GM23248 (cell line): ENCODE data around the gene IRF2BP1. TPM values are rescaled to one million over a fixed set of nuclear protein-coding genes. Genes with fewer than 3 reads are reported as not detected.

Experiments used
- DNase-seq: peaks from one replicate; pipeline ENCODE4 v3.0.0-alpha.2; 2015
- H2AFZ ChIP-seq: fragments of 200-600 bp; sonication (generic); 2 replicates; pipeline ENCODE4 v1.6.1; 2016; ENCODE audit warnings: antibody characterized with exemption
- H3F3A ChIP-seq: fragments of 200-600 bp; sonication (generic); 2 replicates; pipeline ENCODE4 v1.6.1; 2016; ENCODE audit warnings: mild to moderate bottlenecking, antibody characterized with exemption, mixed run types; ENCODE audit not compliant: insufficient read depth
- H3K27ac ChIP-seq: fragments of 200-600 bp; sonication (generic); 2 replicates; pipeline ENCODE4 v1.5.1; 2016; ENCODE audit warnings: mild to moderate bottlenecking
- H3K27me3 ChIP-seq: fragments of 200-600 bp; sonication (generic); replicated peaks from 2 replicates; pipeline ENCODE4 v1.6.1; 2016; ENCODE audit warnings: mild to moderate bottlenecking; ENCODE audit not compliant: insufficient read depth
- H3K36me3 ChIP-seq: fragments of 200-600 bp; sonication (generic); 2 replicates; pipeline ENCODE4 v1.6.1; 2016; ENCODE audit warnings: low read depth, mild to moderate bottlenecking
- H3K4me1 ChIP-seq: fragments of 200-600 bp; sonication (generic); 2 replicates; pipeline ENCODE4 v1.6.1; 2016; ENCODE audit warnings: mild to moderate bottlenecking; ENCODE audit not compliant: insufficient read depth
- H3K4me2 ChIP-seq: fragments of 200-600 bp; sonication (generic); one replicate; pipeline ENCODE4 v1.6.1; 2016; ENCODE audit warnings: mild to moderate bottlenecking; ENCODE audit not compliant: unreplicated experiment
- H3K4me3 ChIP-seq: fragments of 200-600 bp; sonication (generic); 2 replicates; pipeline ENCODE4 v1.5.1; 2016; ENCODE audit warnings: mild to moderate bottlenecking
- H3K79me2 ChIP-seq: fragments of 200-600 bp; sonication (generic); 2 replicates; pipeline ENCODE4 v1.6.1; 2016; ENCODE audit warnings: mild to moderate bottlenecking; ENCODE audit not compliant: insufficient read depth
- H3K9ac ChIP-seq: fragments of 200-600 bp; sonication (generic); 2 replicates; pipeline ENCODE4 v1.6.1; 2016; ENCODE audit warnings: mild to moderate bottlenecking
- H3K9me2 ChIP-seq: fragments of 200-600 bp; sonication (generic); 2 replicates; pipeline ENCODE4 v1.6.1; 2016; ENCODE audit warnings: mixed run types, mild to moderate bottlenecking, moderate library complexity; ENCODE audit not compliant: insufficient read depth
- H3K9me3 ChIP-seq: fragments of 200-600 bp; sonication (generic); one replicate; pipeline ENCODE4 v1.6.1; 2017; ENCODE audit warnings: low read depth
- H4K20me1 ChIP-seq: fragments of 200-600 bp; sonication (generic); 2 replicates; pipeline ENCODE4 v1.6.0; 2016; ENCODE audit not compliant: insufficient read depth
- EZH2 ChIP-seq: fragments of 200-600 bp; sonication (generic); IDR thresholded peaks from 2 replicates; pipeline ENCODE4 v1.6.1; 2018; ENCODE audit warnings: antibody characterized with exemption, mild to moderate bottlenecking; ENCODE audit not compliant: insufficient read depth, poor library complexity, severe bottlenecking
- EZH2phosphoT487 ChIP-seq: fragments of 200-600 bp; sonication (generic); IDR thresholded peaks from 2 replicates; pipeline ENCODE4 v1.6.1; 2018; ENCODE audit warnings: antibody characterized with exemption, moderate library complexity, mild to moderate bottlenecking, low read depth; ENCODE audit not compliant: insufficient read depth
- WGBS, 2 experiments: methylation state at CpG; one replicate each; pipeline ENCODE4 v1.1.6; 2015 to 2017; ENCODE audit warnings: low lambda C conversion rate in 2 of 2, low coverage in 1 of 2; ENCODE audit errors: missing lambda C conversion rate in 2 of 2; 5-methylcytosine and 5-hydroxymethylcytosine counted together
- in situ Hi-C: fragments of 300-500 bp; cut with MboI; formaldehyde crosslinking; loops from 2 replicates; pipeline ENCODE4 v1.15.0; 2020
- polyA plus RNA-seq: library from polyadenylated mRNA; unstranded; fragments of >200 nt; fragmentation: Nextera tagmentation; extraction: Ambion mirVana; gene quantifications from 2 replicates; pipeline ENCODE4 v1.2.1, GENCODE V29; 2016
- total RNA-seq: library from RNA; depleted of rRNA; stranded (reverse); fragments of >200 nt; shearing (Covaris generic); gene quantifications from 2 replicates; pipeline ENCODE4 v1.2.3, GENCODE V29; 2014

Gene IRF2BP1
- total and polyA plus RNA-seq, 2 experiments from 2014 or later, result 8.6 to 53.8 TPM

DNA sequence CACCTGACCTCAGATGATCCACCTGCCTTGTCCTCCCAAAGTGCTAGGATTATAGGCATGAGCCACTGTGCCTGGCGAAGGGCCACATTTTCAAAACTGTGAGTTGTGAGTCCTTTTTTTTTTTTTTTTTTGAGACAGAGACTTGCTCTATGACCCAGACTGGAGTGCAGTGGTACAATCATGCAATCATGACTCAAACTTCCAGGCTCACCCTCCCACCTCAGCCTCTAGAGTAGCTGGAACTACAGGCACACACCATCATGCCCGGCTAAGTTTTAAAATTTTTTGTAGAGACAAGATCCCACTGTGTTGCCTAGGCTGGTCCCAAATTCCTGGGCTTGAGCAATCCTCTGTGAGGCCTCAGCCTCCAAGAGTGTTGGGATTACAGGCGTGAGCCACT, 20.3 kb upstream of the IRF2BP1 start:
- H3K27me3 ChIP-seq, result 0 out of 2 replicates have a peak, but pooled peaks cover 6% of the 10 kb centered on the region
- H3K4me2 ChIP-seq, result no peak overlapping the region
- 0 out of 2 replicates have a peak, but pooled peaks cover 4% of the 10 kb centered on the region for H3K4me1 ChIP-seq
- TF ChIP-seq EZH2phosphoT487 (no peak), EZH2 (no peak)
- H4K20me1 ChIP-seq, result no peaks in the 10 kb centered on the region
- WGBS, 2 experiments, result 36 to 53% methylated on average over 3 of the region's 3 CpGs
- no peak overlapping the region for H3K4me3 ChIP-seq
- no peaks in the 10 kb centered on the region for H3K9me2 ChIP-seq
- DNase-seq, result peak; percentile 74
- no peak overlapping the region for H3K9ac ChIP-seq
- H3K27ac ChIP-seq, result no peak overlapping the region
- H2AFZ ChIP-seq, result peak overlapping the region; percentile 63; the same call in 1 of the 2 replicates
- peaks cover 8% of the 10 kb centered on the region for H3K79me2 ChIP-seq
- H3K9me3 ChIP-seq, result no peaks in the 10 kb centered on the region
- no peaks in the 10 kb centered on the region for H3K36me3 ChIP-seq
- peaks cover 9% of the 10 kb centered on the region; the same call in 1 of the 2 replicates for H3F3A ChIP-seq
- in situ Hi-C loops, result no loop called here

DNA sequence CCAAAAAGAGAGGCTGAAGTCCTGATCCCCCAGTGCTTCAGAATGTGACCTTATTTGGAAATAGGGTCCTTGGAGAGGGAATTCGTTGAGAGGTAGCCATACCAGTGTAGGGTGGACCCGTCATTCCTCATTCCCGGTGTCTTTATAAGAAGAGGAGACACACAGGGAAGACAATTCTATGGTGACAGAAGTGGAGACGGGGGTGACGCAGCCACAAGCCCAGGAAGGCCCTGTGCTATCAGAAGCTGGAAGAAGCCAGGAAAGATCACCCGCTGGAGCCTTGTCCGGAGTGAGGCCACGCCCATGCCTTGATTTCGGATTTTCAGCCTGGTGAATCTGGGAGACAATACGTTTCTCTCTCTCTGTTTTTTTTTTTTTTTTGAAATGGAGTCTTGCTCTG, 19.1 kb upstream of the IRF2BP1 start:
- DNase-seq, result no peak
- Histone ChIP-seq H3K4me1 (peaks cover 9% of the 10 kb centered on the region; the same call in 1 of the 2 replicates), H3K9me2 (no peaks in the 10 kb centered on the region), H3F3A (peaks cover 9% of the 10 kb centered on the region; the same call in 1 of the 2 replicates), H4K20me1 (no peaks in the 10 kb centered on the region), H3K27ac (no peak overlapping the region), H3K4me2 (no peak overlapping the region), H3K4me3 (no peak overlapping the region), H3K9me3 (no peaks in the 10 kb centered on the region), H3K36me3 (no peaks in the 10 kb centered on the region), H3K27me3 (no peaks in the 10 kb centered on the region), H2AFZ (no peak overlapping the region), H3K79me2 (peaks cover 21% of the 10 kb centered on the region), H3K9ac (no peak overlapping the region)
- WGBS, 2 experiments, result 68 to 70% methylated on average over 10 of the region's 10 CpGs
- in situ Hi-C loops, result no loop called here
- TF ChIP-seq EZH2, result no peak
- TF ChIP-seq EZH2phosphoT487, result no peak

DNA sequence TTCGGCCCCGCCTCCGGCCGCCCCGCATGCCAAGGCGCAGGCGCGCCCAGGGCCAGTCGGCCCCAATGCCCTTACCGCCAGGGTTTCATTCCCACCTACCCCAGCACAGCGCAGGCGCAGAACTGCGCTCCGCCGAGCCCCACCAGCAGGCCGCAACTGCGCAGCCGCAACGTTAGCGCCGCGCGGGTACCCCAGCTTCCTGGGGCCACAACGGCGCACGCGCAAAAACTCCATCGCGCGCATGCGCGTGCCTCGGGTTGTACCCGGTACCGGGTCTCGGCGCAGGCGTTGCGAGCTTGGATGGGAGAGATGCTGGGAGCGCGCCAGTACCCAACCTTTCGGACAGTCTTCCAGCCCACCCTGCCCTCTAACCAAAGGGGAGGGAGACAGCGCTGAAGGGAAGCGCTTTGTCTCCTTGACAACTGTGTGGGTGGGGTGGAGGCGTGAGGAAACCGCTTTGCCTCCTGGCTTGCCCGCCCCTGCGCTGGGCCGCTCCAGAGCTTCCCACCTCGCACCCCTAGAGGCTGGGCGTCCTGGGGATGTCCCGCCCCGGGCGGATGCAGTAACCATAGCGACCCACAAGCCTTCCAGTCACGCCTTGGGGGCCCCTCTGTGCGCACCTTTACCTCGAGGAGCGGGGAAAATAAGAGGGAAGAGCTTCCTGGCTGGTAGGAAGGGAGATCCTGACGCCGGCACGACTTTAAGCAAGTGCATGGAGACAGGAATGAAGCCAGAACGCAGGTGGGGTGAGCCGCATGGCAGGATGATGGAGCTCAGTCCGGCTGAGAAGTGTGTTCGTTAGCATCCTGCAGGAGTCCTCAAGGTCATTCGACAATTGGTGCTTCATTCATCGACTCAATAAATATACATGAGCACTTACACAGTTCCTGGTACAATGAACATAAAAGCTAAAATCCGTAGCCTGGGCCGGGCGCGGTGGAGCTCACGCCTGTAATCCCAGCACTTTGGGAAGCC, 17.0 kb upstream of the IRF2BP1 start:
- TF ChIP-seq EZH2 (no peak), EZH2phosphoT487 (no peak)
- Histone ChIP-seq H3K4me1 (peaks cover 9% of the 10 kb centered on the region; the same call in 1 of the 2 replicates), H3F3A (peaks cover 9% of the 10 kb centered on the region; the same call in 1 of the 2 replicates), H3K9me2 (no peaks in the 10 kb centered on the region), H3K27ac (peak overlapping the region; percentile 28; the same call in 1 of the 2 replicates), H3K4me2 (peak overlapping the region; percentile 66), H3K79me2 (peaks cover 22% of the 10 kb centered on the region), H3K9me3 (no peaks in the 10 kb centered on the region), H2AFZ (peak overlapping the region; percentile 89), H3K27me3 (no peaks in the 10 kb centered on the region), H3K36me3 (no peaks in the 10 kb centered on the region), H3K9ac (peak overlapping the region; percentile 81), H3K4me3 (peak overlapping the region; percentile 81), H4K20me1 (no peaks in the 10 kb centered on the region)
- DNase-seq, result peak; percentile 98
- in situ Hi-C loops, result no loop called here
- WGBS, 2 experiments, result 3% methylated on average over 61 to 63 of the region's 73 CpGs

DNA sequence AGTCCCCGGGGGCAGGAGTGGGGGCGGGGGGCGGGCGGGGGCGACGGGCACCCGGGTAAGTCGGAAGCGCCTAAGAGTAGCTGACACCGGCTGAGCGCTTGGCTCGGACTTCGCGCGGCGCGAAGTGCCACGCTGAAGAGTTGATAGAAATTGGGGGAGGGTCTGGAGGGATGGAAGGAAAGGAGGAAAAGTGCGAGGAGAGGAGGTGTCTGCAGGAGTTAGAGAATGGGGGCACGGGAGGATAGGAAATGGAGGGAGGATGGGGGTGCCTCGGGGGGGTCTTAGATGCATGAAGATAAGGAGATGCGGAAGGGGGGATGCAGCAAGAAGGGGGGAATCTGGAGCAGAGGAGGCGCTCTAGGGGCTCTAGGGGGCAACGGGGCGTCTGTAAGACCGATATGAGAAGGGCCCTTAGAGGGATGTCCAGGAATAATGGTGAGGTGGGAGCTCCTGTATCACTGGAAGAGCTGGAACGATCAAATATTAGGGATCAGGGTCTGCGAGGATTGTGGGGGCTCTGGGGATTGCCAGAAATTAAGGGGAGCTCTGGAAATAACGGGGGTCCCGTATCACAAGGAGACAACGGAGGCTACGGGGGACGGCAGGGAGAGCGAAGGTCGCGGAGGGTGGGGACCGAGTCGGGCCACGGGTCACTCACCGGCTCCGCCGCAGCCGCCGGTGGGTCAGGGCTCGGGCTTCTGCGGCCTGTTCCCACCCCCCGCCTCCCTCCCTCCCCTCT, 16.1 kb upstream of the IRF2BP1 start, which contains the start of gene MYPOP:
Gene MYPOP (minus strand): TSS at position 702 of the 739 bp plus-strand sequence. CDS start 840 bp downstream, outside the sequence.
- Histone ChIP-seq H3F3A (peaks cover 9% of the 10 kb centered on the region; the same call in 1 of the 2 replicates), H3K79me2 (peaks cover 22% of the 10 kb centered on the region), H3K4me3 (peak within 1 kb of the TSS; percentile 81), H4K20me1 (no peaks in the 10 kb centered on the region), H3K4me2 (peak within 1 kb of the TSS; percentile 87), H2AFZ (peak within 1 kb of the TSS; percentile 89), H3K9me2 (no peaks in the 10 kb centered on the region), H3K9ac (peak within 1 kb of the TSS; percentile 81), H3K4me1 (peaks cover 9% of the 10 kb centered on the region; the same call in 1 of the 2 replicates), H3K27me3 (no peaks in the 10 kb centered on the region), H3K27ac (peak within 1 kb of the TSS; percentile 28; the same call in 1 of the 2 replicates), H3K9me3 (no peaks in the 10 kb centered on the region), H3K36me3 (no peaks in the 10 kb centered on the region; the same call in 1 of the 2 replicates)
- TF ChIP-seq EZH2 (no peak), EZH2phosphoT487 (no peak)
- 1 to 2% methylated on average over 28 to 40 of the region's 47 CpGs for WGBS, 2 experiments
- DNase-seq, result peak; percentile 40
- in situ Hi-C loops, result no loop called here
